ENCODE measurements around the gene SCAPER.

SCAPER gene, protein sequence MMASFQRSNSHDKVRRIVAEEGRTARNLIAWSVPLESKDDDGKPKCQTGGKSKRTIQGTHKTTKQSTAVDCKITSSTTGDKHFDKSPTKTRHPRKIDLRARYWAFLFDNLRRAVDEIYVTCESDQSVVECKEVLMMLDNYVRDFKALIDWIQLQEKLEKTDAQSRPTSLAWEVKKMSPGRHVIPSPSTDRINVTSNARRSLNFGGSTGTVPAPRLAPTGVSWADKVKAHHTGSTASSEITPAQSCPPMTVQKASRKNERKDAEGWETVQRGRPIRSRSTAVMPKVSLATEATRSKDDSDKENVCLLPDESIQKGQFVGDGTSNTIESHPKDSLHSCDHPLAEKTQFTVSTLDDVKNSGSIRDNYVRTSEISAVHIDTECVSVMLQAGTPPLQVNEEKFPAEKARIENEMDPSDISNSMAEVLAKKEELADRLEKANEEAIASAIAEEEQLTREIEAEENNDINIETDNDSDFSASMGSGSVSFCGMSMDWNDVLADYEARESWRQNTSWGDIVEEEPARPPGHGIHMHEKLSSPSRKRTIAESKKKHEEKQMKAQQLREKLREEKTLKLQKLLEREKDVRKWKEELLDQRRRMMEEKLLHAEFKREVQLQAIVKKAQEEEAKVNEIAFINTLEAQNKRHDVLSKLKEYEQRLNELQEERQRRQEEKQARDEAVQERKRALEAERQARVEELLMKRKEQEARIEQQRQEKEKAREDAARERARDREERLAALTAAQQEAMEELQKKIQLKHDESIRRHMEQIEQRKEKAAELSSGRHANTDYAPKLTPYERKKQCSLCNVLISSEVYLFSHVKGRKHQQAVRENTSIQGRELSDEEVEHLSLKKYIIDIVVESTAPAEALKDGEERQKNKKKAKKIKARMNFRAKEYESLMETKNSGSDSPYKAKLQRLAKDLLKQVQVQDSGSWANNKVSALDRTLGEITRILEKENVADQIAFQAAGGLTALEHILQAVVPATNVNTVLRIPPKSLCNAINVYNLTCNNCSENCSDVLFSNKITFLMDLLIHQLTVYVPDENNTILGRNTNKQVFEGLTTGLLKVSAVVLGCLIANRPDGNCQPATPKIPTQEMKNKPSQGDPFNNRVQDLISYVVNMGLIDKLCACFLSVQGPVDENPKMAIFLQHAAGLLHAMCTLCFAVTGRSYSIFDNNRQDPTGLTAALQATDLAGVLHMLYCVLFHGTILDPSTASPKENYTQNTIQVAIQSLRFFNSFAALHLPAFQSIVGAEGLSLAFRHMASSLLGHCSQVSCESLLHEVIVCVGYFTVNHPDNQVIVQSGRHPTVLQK (N-terminal part only)

DNA sequence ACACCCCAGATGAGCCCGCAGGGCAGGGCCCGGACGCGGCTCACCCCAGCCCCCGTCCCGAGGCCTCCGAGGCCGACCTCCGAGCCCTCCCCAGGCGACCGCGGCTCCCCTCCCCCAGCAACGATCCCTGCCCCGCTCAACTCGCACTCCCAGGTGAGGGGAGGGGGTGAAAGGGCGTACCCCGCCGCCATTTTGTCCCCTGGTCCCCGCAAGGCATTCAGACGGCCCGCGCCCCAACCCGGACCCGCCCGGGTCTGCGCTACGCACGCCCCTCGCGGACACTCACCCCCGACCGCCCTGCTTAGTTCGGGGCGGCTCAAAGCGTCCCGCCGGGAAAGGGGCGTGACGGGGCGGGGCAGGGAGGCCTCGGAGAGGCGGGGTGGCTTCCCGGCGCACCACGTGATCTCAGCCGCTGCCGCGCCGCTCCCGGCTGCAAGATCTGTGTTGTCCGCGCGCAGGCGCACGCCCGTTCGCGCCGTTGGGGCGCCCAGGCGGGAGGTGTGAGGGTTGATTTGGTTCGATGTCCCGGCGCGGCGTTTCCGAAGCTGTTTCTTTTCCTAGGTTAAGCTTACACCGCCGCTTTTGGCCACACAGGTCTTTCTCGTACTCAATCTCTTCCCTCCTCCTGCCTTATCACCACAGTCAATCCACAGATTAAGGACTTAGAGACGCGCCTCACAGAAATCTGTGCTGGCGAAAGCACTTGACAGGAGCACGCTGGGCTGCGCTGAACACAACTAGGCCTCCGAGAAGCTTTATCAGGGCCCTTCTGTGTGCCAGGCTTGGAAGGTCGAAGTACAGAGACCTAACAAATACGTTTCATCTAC lies at the start of gene SCAPER:
Gene SCAPER (minus strand): TSS at position 328 of the 827 bp plus-strand sequence. CDS start 21,523 bp downstream, outside the sequence.
- in situ Hi-C loops (cut with HindIII; ENCODE audit: low sequenced_read_pairs): no loop called here

DNA sequence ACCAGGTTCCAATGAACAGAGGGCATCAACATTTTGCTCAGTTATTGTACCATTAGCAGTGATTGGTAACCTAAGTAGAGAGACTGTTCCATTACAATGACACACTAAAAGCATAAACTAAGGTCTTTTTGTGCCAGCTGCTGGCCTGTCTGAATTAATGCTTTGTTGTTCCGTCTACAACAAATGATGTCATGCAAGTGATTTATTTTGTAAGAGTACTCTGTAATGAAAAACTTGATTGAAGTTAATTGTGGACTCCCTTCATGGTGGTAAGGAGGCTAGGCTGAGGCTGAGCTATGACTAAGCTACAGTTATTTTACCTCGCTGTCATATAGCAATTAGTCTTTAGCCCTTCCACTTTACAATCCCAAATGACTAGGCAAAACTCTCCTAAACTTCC lies 49.6 kb upstream of the SCAPER start:
- in situ Hi-C loops (cut with HindIII; ENCODE audit: low sequenced_read_pairs): loop anchor here (25.0 kb wide), 1 partner anchor 583 kb away; no protein-coding TSS in a partner anchor

DNA sequence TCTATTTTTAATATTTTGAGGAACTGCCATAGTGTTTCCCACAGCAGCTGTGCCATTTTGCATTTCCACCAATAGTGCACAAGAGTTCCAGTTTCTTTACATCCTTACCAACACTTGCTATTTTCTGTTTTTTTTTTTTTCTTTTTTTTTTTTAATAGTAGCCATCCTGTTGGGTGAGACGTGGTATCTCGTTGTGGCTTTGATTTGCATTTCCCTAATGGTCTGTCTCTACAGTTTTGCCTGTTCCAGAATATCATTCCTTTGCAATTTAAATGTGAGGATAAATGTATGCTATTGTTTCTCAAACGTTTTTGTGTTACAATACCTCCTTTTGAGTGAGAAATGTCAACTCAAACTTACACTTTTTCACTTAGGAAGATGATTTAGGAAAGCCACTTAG lies 48.8 kb upstream of the SCAPER start:
- in situ Hi-C loops (cut with HindIII; ENCODE audit: low sequenced_read_pairs): loop anchor here (25.0 kb wide), 1 partner anchor 583 kb away; no protein-coding TSS in a partner anchor

GRCh38 chr15:76951220-76951619 lies 46.1 kb upstream of the SCAPER start:
- in situ Hi-C loops (cut with HindIII; ENCODE audit: low sequenced_read_pairs): loop anchor here (25.0 kb wide), 1 partner anchor 586 kb away; no protein-coding TSS in a partner anchor

- in situ Hi-C loops (cut with HindIII; ENCODE audit: low sequenced_read_pairs): loop anchor here (10.0 kb wide), 1 partner anchor 183 kb away; no protein-coding TSS in a partner anchor
Observed at GRCh38 chr15:76947454-76947853, 42.3 kb upstream of the SCAPER start.

GRCh38 chr15:76945494-76946093 lies 40.5 kb upstream of the SCAPER start:
- in situ Hi-C loops (cut with HindIII; ENCODE audit: low sequenced_read_pairs): loop anchor here (10.0 kb wide), 1 partner anchor 181 kb away; no protein-coding TSS in a partner anchor

- in situ Hi-C loops (cut with HindIII; ENCODE audit: low sequenced_read_pairs): loop anchor here (10.0 kb wide), 1 partner anchor 178 kb away; no protein-coding TSS in a partner anchor
Observed at GRCh38 chr15:76942331-76942730, 37.2 kb upstream of the SCAPER start.

GRCh38 chr15:76941636-76942035 lies 36.5 kb upstream of the SCAPER start:
- in situ Hi-C loops (cut with HindIII; ENCODE audit: low sequenced_read_pairs): loop anchor here (10.0 kb wide), 1 partner anchor 177 kb away; no protein-coding TSS in a partner anchor

- in situ Hi-C loops (cut with HindIII; ENCODE audit: low sequenced_read_pairs): loop anchor here (10.0 kb wide), 1 partner anchor 175 kb away; no protein-coding TSS in a partner anchor
Observed at GRCh38 chr15:76939715-76940114, 34.6 kb upstream of the SCAPER start.

DNA sequence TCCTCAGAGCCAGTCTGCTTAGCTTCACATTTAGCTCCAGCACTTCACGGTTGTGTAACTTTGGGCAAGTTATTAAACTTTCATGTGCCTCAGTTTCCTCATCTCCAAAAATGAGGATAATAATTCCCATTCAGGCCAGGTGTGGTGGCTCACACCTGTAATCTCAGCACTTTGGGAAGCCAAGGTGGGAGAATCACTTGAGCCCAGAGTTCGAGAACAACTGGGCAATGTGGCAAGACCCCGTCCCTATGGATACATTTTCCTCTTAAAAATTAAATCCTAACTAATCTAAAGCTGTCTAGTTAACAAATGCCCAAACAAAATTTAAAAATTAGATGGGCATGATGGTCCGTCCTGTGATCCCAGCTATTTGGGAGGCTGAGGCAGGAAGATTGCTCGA lies 33.6 kb upstream of the SCAPER start:
- in situ Hi-C loops (cut with HindIII; ENCODE audit: low sequenced_read_pairs): no loop called here

GRCh38 chr15:76936671-76937070 lies 31.5 kb upstream of the SCAPER start:
- in situ Hi-C loops (cut with HindIII; ENCODE audit: low sequenced_read_pairs): no loop called here

- in situ Hi-C loops (cut with HindIII; ENCODE audit: low sequenced_read_pairs): no loop called here
Observed at GRCh38 chr15:76935620-76936019, 30.5 kb upstream of the SCAPER start.

GRCh38 chr15:76932135-76932966 lies 27.2 kb upstream of the SCAPER start:
- in situ Hi-C loops (cut with HindIII; ENCODE audit: low sequenced_read_pairs): no loop called here

- in situ Hi-C loops (cut with HindIII; ENCODE audit: low sequenced_read_pairs): no loop called here
Observed at GRCh38 chr15:76931397-76932134, 26.4 kb upstream of the SCAPER start, which contains the start of gene RCN2. RCN2 (plus strand) TSS chr15:76931749; CDS start chr15:76931842, 93 bp downstream.

GRCh38 chr15:76930831-76931396 lies 25.8 kb upstream of the SCAPER start:
- in situ Hi-C loops (cut with HindIII; ENCODE audit: low sequenced_read_pairs): no loop called here

DNA sequence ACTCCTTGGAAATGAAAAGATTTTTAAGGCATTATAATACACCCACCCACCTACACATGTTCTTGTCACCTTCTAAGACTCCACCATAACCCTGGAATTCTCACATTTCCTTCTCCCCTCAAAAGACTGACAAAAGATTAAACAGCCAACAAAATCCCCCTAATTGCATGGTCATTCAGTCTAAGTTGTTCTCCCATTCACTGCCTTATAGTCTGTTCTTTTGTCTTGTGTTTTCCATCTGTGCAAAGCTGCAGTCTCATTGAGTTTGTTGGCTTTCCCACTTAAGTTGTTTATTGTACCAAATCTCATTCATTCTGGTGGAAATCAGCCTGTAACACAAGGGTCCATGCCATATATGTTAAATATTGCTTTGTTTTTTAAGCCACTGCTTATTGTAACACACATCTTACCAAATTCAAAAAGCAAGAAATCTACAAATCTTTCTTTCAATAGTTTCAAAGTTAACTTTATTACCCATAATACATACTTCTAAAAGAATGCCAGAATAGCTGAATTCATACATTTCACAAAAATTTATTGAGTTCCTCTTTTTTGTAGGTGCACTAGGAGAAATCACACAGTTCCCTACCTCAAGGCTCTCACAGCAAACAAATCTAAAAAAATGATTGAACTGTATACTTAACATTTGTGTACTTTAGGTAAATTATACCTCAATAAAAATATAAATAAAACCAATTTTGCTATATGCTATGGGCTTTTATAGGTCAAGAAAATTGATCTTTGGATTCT lies 24.0 kb upstream of the SCAPER start:
- in situ Hi-C loops (cut with HindIII; ENCODE audit: low sequenced_read_pairs): no loop called here
